WTC11 (cell line): ENCODE results near the gene UTP11. TPM values are rescaled to one million over a fixed set of nuclear protein-coding genes. Genes with fewer than 3 reads are reported as not detected.
"Not testable (repeated sequence)": the region's sequence is repeated elsewhere in the genome, so short reads cannot be mapped to it uniquely, and the experiment has no call there.

ENCODE experiments used
- ATAC-seq: fragments of 200-7000 bp; cut with Tn5 transposase; 2 replicates; pipeline ENCODE4 v1.10.0; 2021; ENCODE audit warnings: mild to moderate bottlenecking, moderate library complexity
- CTCF ChIA-PET: fragments of 300-600 bp; sonication (Branson Sonifier 250); formaldehyde crosslinking; loops from one replicate; lab custom pipeline; 2021; ENCODE audit warnings: antibody characterized with exemption; lab: Charles Lee
- POLR2A ChIA-PET: fragments of 350-600 bp; sonication (Branson Sonifier 250); formaldehyde crosslinking; loops from one replicate; lab custom pipeline; 2021; ENCODE audit warnings: antibody characterized with exemption; lab: Charles Lee
- DNase-seq: peaks from one replicate; pipeline ENCODE4 v3.0.0; 2021; ENCODE audit warnings: low spot score
- H3K27ac Mint-ChIP-seq: 2 replicates; pipeline ENCODE4 v1.8.0; 2021; ENCODE audit warnings: mixed read lengths
- H3K27me3 Mint-ChIP-seq: 2 replicates; pipeline ENCODE4 v1.8.0; 2021; ENCODE audit warnings: low read depth, mild to moderate bottlenecking, moderate library complexity, mixed read lengths
- H3K36me3 Mint-ChIP-seq: 2 replicates; pipeline ENCODE4 v1.8.0; 2021; ENCODE audit warnings: mixed read lengths
- H3K4me1 Mint-ChIP-seq: 2 replicates; pipeline ENCODE4 v1.8.0; 2022; ENCODE audit warnings: mixed read lengths
- H3K4me3 Mint-ChIP-seq: 2 replicates; pipeline ENCODE4 v1.8.0; 2021; ENCODE audit warnings: mild to moderate bottlenecking, moderate library complexity, mixed read lengths
- H3K9me3 Mint-ChIP-seq: 2 replicates; pipeline ENCODE4 v1.8.0; 2021; ENCODE audit warnings: mixed read lengths
- ATF3 ChIP-seq: sonication (generic); formaldehyde crosslinking; conservative IDR thresholded peaks from 2 replicates; pipeline ENCODE4 v1.8.1; 2022; ENCODE audit warnings: mild to moderate bottlenecking, missing genetic modification reagents
- ATF6 ChIP-seq: sonication (generic); formaldehyde crosslinking; IDR thresholded peaks from 2 replicates; pipeline ENCODE4 v1.8.1; 2023; ENCODE audit warnings: mild to moderate bottlenecking, missing genetic modification reagents
- CBFB ChIP-seq: sonication (generic); formaldehyde crosslinking; IDR thresholded peaks from 2 replicates; pipeline ENCODE4 v1.8.1; 2022; ENCODE audit warnings: mild to moderate bottlenecking, low read depth, missing genetic modification reagents
- CREB1 ChIP-seq: sonication (generic); formaldehyde crosslinking; IDR thresholded peaks from 2 replicates; pipeline ENCODE4 v1.8.0; 2023; ENCODE audit warnings: mild to moderate bottlenecking, missing genetic modification reagents
- GTF2I ChIP-seq: fragments of 250-450 bp; sonication (Bioruptor Pico); conservative IDR thresholded peaks from 2 replicates; pipeline ENCODE4 v1.4.0; 2021; ENCODE audit warnings: mild to moderate bottlenecking
- MXD4 ChIP-seq: fragments of 250-450 bp; sonication (Bioruptor Pico); IDR thresholded peaks from 2 replicates; pipeline ENCODE4 v1.8.0; 2021; ENCODE audit warnings: mild to moderate bottlenecking, moderate library complexity, borderline replicate concordance
- NR2C2 ChIP-seq: sonication (generic); formaldehyde crosslinking; IDR thresholded peaks from 2 replicates; pipeline ENCODE4 v1.8.0; 2022; ENCODE audit warnings: mild to moderate bottlenecking, missing genetic modification reagents
- USF1 ChIP-seq: sonication (generic); formaldehyde crosslinking; IDR thresholded peaks from 2 replicates; pipeline ENCODE4 v1.8.0; 2022; ENCODE audit warnings: mild to moderate bottlenecking, missing genetic modification reagents
- ZNF138 ChIP-seq: sonication (generic); formaldehyde crosslinking; conservative IDR thresholded peaks from 2 replicates; pipeline ENCODE4 v1.8.1; 2022; ENCODE audit warnings: mild to moderate bottlenecking, moderate library complexity, missing genetic modification reagents
- ZNF263 ChIP-seq: sonication (generic); formaldehyde crosslinking; IDR thresholded peaks from 2 replicates; pipeline ENCODE4 v1.8.1; 2022; ENCODE audit warnings: low read depth, mild to moderate bottlenecking, moderate library complexity, missing genetic modification reagents
- total RNA-seq: library from RNA; stranded (reverse); gene quantifications from 3 replicates; pipeline ENCODE4 v1.2.3, GENCODE V29; 2021
- TF ChIP-seq, protein P1 (sequence below): sonication (generic); formaldehyde crosslinking; IDR thresholded peaks from 2 replicates; pipeline ENCODE4 v1.8.1; 2022; ENCODE audit warnings: missing genetic modification reagents, borderline replicate concordance
- TF ChIP-seq, protein P2 (sequence below): sonication (generic); formaldehyde crosslinking; IDR thresholded peaks from 2 replicates; pipeline ENCODE4 v1.8.0; 2022; ENCODE audit warnings: mild to moderate bottlenecking, missing genetic modification reagents
- TF ChIP-seq, protein P3 (sequence below): fragments of 250-450 bp; sonication (Bioruptor Pico); IDR thresholded peaks from 2 replicates; pipeline ENCODE4 v2.1.2; 2022; ENCODE audit warnings: mild to moderate bottlenecking, moderate library complexity
- TF ChIP-seq, protein P4 (sequence below): sonication (generic); formaldehyde crosslinking; IDR thresholded peaks from 2 replicates; pipeline ENCODE4 v1.8.1; 2022; ENCODE audit warnings: low read depth, missing genetic modification reagents, borderline replicate concordance

UTP11 gene
- total RNA-seq, 1 experiment from 2014 or later: 42.2 TPM

- TF ChIP-seq, protein P1, sequence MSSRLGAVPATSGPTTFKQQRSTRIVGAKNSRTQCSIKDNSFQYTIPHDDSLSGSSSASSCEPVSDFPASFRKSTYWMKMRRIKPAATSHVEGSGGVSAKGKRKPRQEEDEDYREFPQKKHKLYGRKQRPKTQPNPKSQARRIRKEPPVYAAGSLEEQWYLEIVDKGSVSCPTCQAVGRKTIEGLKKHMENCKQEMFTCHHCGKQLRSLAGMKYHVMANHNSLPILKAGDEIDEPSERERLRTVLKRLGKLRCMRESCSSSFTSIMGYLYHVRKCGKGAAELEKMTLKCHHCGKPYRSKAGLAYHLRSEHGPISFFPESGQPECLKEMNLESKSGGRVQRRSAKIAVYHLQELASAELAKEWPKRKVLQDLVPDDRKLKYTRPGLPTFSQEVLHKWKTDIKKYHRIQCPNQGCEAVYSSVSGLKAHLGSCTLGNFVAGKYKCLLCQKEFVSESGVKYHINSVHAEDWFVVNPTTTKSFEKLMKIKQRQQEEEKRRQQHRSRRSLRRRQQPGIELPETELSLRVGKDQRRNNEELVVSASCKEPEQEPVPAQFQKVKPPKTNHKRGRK: no peak
- no peak for TF ChIP-seq CBFB
- TF ChIP-seq ATF3: no peak
- TF ChIP-seq NR2C2 (CRISPR knock-in tag): no peak; the same call in 1 of the 2 replicates
- TF ChIP-seq, all 79 proteins: peak for 43
Measured at GRCh38 chr1:38012363-38013226, at the start of gene UTP11 (continued).

DNA sequence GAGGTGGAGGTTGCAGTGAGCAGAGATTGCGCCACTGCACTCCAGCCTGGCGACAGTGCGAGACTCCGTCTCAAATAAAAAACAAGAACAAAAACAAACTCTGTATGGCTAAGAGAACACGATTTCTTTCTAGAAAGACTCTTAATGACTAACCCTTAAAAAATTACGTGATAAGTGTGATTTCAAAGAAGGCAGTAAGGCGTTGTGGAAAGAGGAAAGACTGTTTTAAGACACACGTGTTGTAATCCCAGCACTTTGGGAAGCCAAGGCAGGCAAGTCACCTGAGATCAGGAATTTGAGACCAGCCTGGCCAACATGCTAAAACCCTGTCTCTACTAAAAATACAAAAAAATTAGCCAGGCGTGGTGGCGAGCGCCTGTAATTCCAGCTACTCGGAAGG, 48.4 kb upstream of the UTP11 start:
- POLR2A ChIA-PET, H3K27ac Mint-ChIP-seq, H3K4me3 Mint-ChIP-seq, H3K4me1 Mint-ChIP-seq, H3K9me3 Mint-ChIP-seq, H3K27me3 Mint-ChIP-seq, DNase-seq, ATAC-seq: not testable (repeated sequence)
- CTCF ChIA-PET: interaction anchor here (0.7 kb wide), 1 partner anchor 28 kb away, joined by 3 read pairs; no protein-coding TSS in a partner anchor
- peaks cover 63% of the 10 kb centered on the region for H3K36me3 Mint-ChIP-seq

DNA sequence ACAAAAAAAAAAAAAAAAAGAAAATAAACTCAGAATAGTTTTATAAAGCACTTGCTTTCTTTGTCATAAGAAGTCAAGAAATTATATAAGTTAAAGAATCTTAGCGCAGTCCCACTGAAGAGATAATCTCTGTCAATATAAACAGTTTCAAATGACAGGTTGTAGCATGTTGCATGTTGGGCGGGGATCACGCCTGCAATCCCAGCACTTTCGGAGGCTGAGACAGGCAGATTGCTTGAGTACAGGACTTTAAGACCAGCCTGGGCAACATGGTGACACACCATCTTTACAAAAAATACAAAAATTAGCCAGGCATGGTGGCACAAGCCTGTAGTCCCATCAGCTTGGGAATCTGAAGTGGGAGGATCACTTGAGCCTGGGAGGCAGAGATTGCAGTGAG, 47.2 kb upstream of the UTP11 start:
- no peak for TF ChIP-seq CBFB
- no peak for TF ChIP-seq ATF6
- no peak for TF ChIP-seq ZNF263 (CRISPR knock-in tag)
- TF ChIP-seq, protein P2, sequence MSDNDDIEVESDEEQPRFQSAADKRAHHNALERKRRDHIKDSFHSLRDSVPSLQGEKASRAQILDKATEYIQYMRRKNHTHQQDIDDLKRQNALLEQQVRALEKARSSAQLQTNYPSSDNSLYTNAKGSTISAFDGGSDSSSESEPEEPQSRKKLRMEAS (CRISPR knock-in tag): no peak
- Mint-ChIP-seq H3K36me3 (peaks cover 63% of the 10 kb centered on the region), H3K27ac (no peak overlapping the region), H3K27me3 (no peaks in the 10 kb centered on the region), H3K4me1 (peaks cover 3% of the 10 kb centered on the region; the same call in 1 of the 2 replicates), H3K9me3 (no peaks in the 10 kb centered on the region), H3K4me3 (no peak overlapping the region)
- CTCF ChIA-PET: no interaction called here
- DNase-seq: no peak
- POLR2A ChIA-PET: no interaction called here
- ATAC-seq: no peak

- CTCF ChIA-PET, ATAC-seq, H3K4me3 Mint-ChIP-seq, H3K9me3 Mint-ChIP-seq, H3K4me1 Mint-ChIP-seq, POLR2A ChIA-PET, H3K27ac Mint-ChIP-seq, DNase-seq, H3K27me3 Mint-ChIP-seq: not testable (repeated sequence)
- peaks cover 90% of the 10 kb centered on the region for H3K36me3 Mint-ChIP-seq
Measured at GRCh38 chr1:37973684-37974083, 38.9 kb upstream of the UTP11 start.

DNA sequence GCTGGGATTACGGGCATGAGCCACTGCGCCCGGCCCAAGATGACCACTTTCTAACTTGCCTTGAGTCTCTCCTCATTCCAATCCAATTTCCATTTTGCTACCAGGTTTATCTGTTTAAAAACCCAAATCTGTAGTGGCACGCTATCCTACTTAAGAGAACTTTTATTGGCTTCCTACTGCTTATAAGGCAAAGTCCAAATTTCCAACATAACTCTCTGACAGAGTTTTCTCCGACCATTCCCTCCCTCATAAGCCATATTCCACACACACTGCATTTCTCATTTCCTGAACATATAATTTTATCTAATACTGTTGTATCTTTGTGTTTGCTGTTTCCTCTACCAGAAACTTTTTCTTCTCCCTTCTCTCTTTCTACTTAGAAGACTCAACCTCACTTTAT, 38.0 kb upstream of the UTP11 start:
- H3K4me1 Mint-ChIP-seq: no peaks in the 10 kb centered on the region
- no peak for ATAC-seq
- DNase-seq: no peak
- no peaks in the 10 kb centered on the region for H3K27me3 Mint-ChIP-seq
- ChIA-PET CTCF (interaction anchor here (0.7 to 1.3 kb wide), 2 partner anchors 524 to 528 kb away, joined by 4 read pairs; no protein-coding TSS in a partner anchor), POLR2A (no interaction called here)
- no peak overlapping the region for H3K27ac Mint-ChIP-seq
- peaks cover 6% of the 10 kb centered on the region; the same call in 1 of the 2 replicates for H3K9me3 Mint-ChIP-seq
- no peak overlapping the region for H3K4me3 Mint-ChIP-seq
- H3K36me3 Mint-ChIP-seq: peaks cover 90% of the 10 kb centered on the region
- TF ChIP-seq, protein P1: no peak
- TF ChIP-seq, protein P3, sequence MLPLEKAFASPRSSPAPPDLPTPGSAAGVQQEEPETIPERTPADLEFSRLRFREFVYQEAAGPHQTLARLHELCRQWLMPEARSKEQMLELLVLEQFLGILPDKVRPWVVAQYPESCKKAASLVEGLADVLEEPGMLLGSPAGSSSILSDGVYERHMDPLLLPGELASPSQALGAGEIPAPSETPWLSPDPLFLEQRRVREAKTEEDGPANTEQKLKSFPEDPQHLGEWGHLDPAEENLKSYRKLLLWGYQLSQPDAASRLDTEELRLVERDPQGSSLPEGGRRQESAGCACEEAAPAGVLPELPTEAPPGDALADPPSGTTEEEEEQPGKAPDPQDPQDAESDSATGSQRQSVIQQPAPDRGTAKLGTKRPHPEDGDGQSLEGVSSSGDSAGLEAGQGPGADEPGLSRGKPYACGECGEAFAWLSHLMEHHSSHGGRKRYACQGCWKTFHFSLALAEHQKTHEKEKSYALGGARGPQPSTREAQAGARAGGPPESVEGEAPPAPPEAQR: no peak
- TF ChIP-seq CREB1 (CRISPR knock-in tag): no peak
- no peak for TF ChIP-seq GTF2I (CRISPR knock-in tag)
- no peak for TF ChIP-seq ZNF138 (CRISPR knock-in tag)
- TF ChIP-seq, protein P4, sequence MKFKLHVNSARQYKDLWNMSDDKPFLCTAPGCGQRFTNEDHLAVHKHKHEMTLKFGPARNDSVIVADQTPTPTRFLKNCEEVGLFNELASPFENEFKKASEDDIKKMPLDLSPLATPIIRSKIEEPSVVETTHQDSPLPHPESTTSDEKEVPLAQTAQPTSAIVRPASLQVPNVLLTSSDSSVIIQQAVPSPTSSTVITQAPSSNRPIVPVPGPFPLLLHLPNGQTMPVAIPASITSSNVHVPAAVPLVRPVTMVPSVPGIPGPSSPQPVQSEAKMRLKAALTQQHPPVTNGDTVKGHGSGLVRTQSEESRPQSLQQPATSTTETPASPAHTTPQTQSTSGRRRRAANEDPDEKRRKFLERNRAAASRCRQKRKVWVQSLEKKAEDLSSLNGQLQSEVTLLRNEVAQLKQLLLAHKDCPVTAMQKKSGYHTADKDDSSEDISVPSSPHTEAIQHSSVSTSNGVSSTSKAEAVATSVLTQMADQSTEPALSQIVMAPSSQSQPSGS (CRISPR knock-in tag): no peak
- no peak for TF ChIP-seq ATF3
- no peak for TF ChIP-seq USF1 (CRISPR knock-in tag)
- no peak for TF ChIP-seq MXD4 (CRISPR knock-in tag)
